Heart left ventricle (tissue), 16 donors: ENCODE results near the gene ZSWIM2. TPM values are rescaled to one million over a fixed set of nuclear protein-coding genes. Genes with fewer than 3 reads are reported as not detected.

ENCODE experiments used
- ATAC-seq, 4 donors: fragments of 200-7000 bp; cut with Tn5 transposase; one replicate each; pipeline ENCODE4 v1.9.1; 2020 to 2022; ENCODE audit warnings: moderate library complexity in 4 of 4, mild to moderate bottlenecking in 3 of 4, moderate number of reproducible peaks in 1 of 4
- DNase-seq, 5 donors: peaks; one replicate each; pipeline ENCODE4 v3.0.0-alpha.2; 2020
- H3K27ac ChIP-seq, 12 donors: fragments of 200-600 bp; sonication (generic) in 4 of 12; one replicate each; pipeline versions ENCODE4 v1.5.0 to v1.8.0; 2016 to 2022; ENCODE audit warnings: mild to moderate bottlenecking in 2 of 12
- H3K27me3 ChIP-seq, 9 donors: fragments of 200-600 bp; sonication (generic) in 2 of 9; one replicate each; pipeline versions ENCODE4 v1.5.1 to v1.8.0; 2016 to 2022; ENCODE audit warnings: mild to moderate bottlenecking in 3 of 9
- H3K36me3 ChIP-seq, 9 donors: fragments of 200-600 bp; sonication (generic) in 2 of 9; one replicate each; pipeline versions ENCODE4 v1.5.0 to v1.8.0; 2018 to 2022; ENCODE audit warnings: mild to moderate bottlenecking in 2 of 9
- H3K4me1 ChIP-seq, 12 donors: fragments of 200-600 bp; sonication (generic) in 4 of 12; one replicate each; pipeline versions ENCODE4 v1.5.0 to v1.8.0; 2016 to 2022; ENCODE audit warnings: mild to moderate bottlenecking in 3 of 12
- H3K4me3 ChIP-seq, 12 donors: fragments of 200-600 bp; sonication (generic) in 4 of 12; one replicate each; pipeline versions ENCODE4 v1.5.0 to v1.8.0; 2017 to 2022; ENCODE audit warnings: mild to moderate bottlenecking in 9 of 12, moderate library complexity in 4 of 12
- H3K9me3 ChIP-seq, 12 donors: fragments of 200-600 bp; sonication (generic) in 4 of 12; one replicate each; pipeline versions ENCODE4 v1.5.0 to v1.8.0; 2016 to 2022; ENCODE audit warnings: mild to moderate bottlenecking in 1 of 12
- CTCF ChIP-seq, 12 donors: fragments of 200-600 bp; sonication (generic) in 4 of 12; IDR thresholded peaks; one replicate each; pipeline versions ENCODE4 v1.5.0 to v1.8.0; 2018 to 2022; ENCODE audit warnings: antibody characterized with exemption in 12 of 12, mild to moderate bottlenecking in 5 of 12
- POLR2A ChIP-seq, 2 donors: fragments of 450-650 bp; IDR thresholded peaks; one replicate each; pipeline ENCODE4 v1.6.1; 2017; ENCODE audit warnings: antibody characterized with exemption in 2 of 2, mild to moderate bottlenecking in 2 of 2, moderate library complexity in 2 of 2
- WGBS, 4 donors: extraction: QIAGEN DNeasy Blood & Tissue Kit in 2 of 4; methylation state at CpG; one replicate each; pipeline versions ENCODE4 v1.1.5 to v1.1.7; 2013 to 2018; 5-methylcytosine and 5-hydroxymethylcytosine counted together
- intact Hi-C, 10 donors: fragments of 100-400 bp; cut with DNase I; formaldehyde crosslinking; loops; one replicate each; pipeline versions ENCODE4 v1.11.1 to v1.14.2; 2022
- polyA plus RNA-seq, 2 donors: library from polyadenylated mRNA; stranded (reverse); fragments of 200-250 nt; gene quantifications; one replicate each; pipeline ENCODE4 v1.2.3, GENCODE V29; 2013
- total RNA-seq, 9 donors: library from RNA; depleted of rRNA in 2 of 9; stranded (reverse); fragments of >200 nt in 2 of 9; fragmentation: NEBNext Ultra II Directional in 3 of 9; extraction: Animal tissue kit (Norgen Biotek cat#: 25700) in 3 of 9; gene quantifications; one replicate each; pipeline versions ENCODE4 v1.1.0 to v1.2.4, GENCODE V29; 2016 to 2023
- donor health status: ischemic (EF 13 %, LVEDD 7.1; RV severe dilation, severe dysfunction).
- donor health status: healthy with polysubstance abuse.
- donor health status: DM: no; HTN: yes; CAD: no.
- donor health status: DM: no; HTN: no; CAD: no.
- donor health status: ischemic (EF 25% LVEDD 6.9; RV normal size, moderate dysfunction).
- donor health status: ischemic (EF 25% LVEDD 5.7; RV mildly dilated, moderate dysfunction).
- donor health status: healthy.
- donor health status: DM: yes; HTN: yes; CAD: no.
- donor health status: ischemic (EF 35%, LVEDD 5.7; RV mildly dilated, moderate dysfunction).
- donor health status: nonischemic (EF 11% LVEDD 7.7; RV severe dilation, severe dysfunction).
- donor health status: DM: yes; HTN: yes; CAD: no.
- donor health status: PGD.
- donor health status: ischemic (EF 29% LVEDD 5.4; RV normal size, mild dysfunction).
- donor health status: nonischemic (EF 23%, LVEDD 6.1; RV moderate dilation, normal function).

ZSWIM2 gene
- total and polyA plus RNA-seq, 11 donors = not detected

DNA sequence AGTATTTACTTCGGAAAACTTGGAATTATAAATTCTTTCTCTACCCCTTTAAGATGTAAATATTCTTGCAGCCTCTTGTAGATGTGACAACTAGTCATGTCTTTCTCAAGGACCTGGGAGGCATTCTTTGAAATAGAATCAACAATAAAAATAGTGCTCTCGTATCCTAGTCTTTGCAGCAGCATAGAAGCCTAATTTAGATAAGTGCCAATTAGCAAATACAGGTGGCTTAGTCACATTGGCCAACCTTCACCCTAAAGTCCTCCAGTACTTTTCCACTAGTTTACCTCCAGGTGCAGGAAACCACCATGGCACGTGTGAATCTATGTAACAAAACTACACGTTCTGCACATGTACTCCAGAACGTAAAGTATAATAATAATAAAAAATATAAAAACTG, 3.5 kb upstream of the ZSWIM2 start:
- no peak overlapping the region for H3K27ac ChIP-seq
- no peaks in the 10 kb centered on the region for H3K36me3 ChIP-seq
- DNase-seq (no peak), ATAC-seq (no peak)
- peaks cover 0 to 19% (median 0%) of the 10 kb centered on the region in 12 donors for H3K9me3 ChIP-seq
- H3K27me3 ChIP-seq = peaks cover 0 to 9% (median 0%) of the 10 kb centered on the region in 9 donors
- H3K4me3 ChIP-seq = no peak overlapping the region
- H3K4me1 ChIP-seq = peaks cover 0 to 13% (median 0%) of the 10 kb centered on the region in 12 donors
- 88 to 94% (median 91%) methylated on average over 5 of the region's 5 CpGs for WGBS, 4 donors
- intact Hi-C loops = no loop called here
- TF ChIP-seq POLR2A (IDR thresholded peaks at IDR 0.05) (no peak), CTCF (IDR thresholded peaks at IDR 0.05) (no peak)

- Histone ChIP-seq H3K27me3 (peaks cover 0 to 7% (median 0%) of the 10 kb centered on the region in 9 donors), H3K4me3 (no peak overlapping the region), H3K36me3 (no peaks in the 10 kb centered on the region), H3K9me3 (no peaks in the 10 kb centered on the region), H3K4me1 (no peaks in the 10 kb centered on the region), H3K27ac (no peak overlapping the region)
- intact Hi-C loops = no loop called here
- TF ChIP-seq CTCF (IDR thresholded peaks at IDR 0.05) = no peak
- TF ChIP-seq POLR2A (IDR thresholded peaks at IDR 0.05) = no peak
- ATAC-seq = no peak
- no peak for DNase-seq
- 91 to 94% (median 92%) methylated on average over 3 of the region's 3 CpGs for WGBS, 4 donors
Observed at GRCh38 chr2:186842373-186842772, 6.6 kb downstream of the ZSWIM2 start.

DNA sequence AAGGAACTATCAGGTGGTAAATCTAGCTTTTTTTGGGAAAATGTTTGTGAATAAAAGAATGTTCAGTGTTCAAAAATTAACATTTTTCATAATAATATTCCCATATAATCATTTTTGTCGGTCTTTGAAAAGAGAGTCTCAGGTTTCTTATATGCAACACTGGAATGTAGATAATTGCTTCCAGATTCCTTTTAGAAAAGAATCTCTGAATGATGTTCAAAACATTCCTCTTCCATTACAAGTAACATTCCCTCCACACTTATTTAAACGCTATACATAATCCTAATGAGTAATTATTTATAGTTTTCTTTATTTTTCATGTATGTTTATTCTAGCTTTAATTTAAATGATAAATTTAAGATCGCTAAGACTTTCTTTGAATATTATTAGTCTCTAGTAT, 7.0 kb downstream of the ZSWIM2 start:
- Histone ChIP-seq H3K9me3 (no peaks in the 10 kb centered on the region), H3K27me3 (peaks cover 0 to 4% (median 0%) of the 10 kb centered on the region in 9 donors), H3K4me3 (no peak overlapping the region), H3K4me1 (no peaks in the 10 kb centered on the region), H3K36me3 (no peaks in the 10 kb centered on the region), H3K27ac (no peak overlapping the region)
- DNase-seq = no peak
- no peak for ATAC-seq
- intact Hi-C loops = no loop called here
- WGBS, 4 donors = 65 to 73% (median 69%) methylated on average over 3 of the region's 3 CpGs
- TF ChIP-seq POLR2A (IDR thresholded peaks at IDR 0.05) (no peak), CTCF (IDR thresholded peaks at IDR 0.05) (no peak)

- H3K9me3 ChIP-seq = no peaks in the 10 kb centered on the region
- no peak for TF ChIP-seq POLR2A (IDR thresholded peaks at IDR 0.05)
- TF ChIP-seq CTCF (IDR thresholded peaks at IDR 0.05) = no peak
- H3K4me1 ChIP-seq = no peaks in the 10 kb centered on the region
- H3K27ac ChIP-seq = no peak overlapping the region
- intact Hi-C loops = no loop called here
- WGBS, 4 donors = 58 to 71% (median 65%) methylated on average over 1 of the region's 1 CpG
- DNase-seq (no peak), ATAC-seq (no peak)
- H3K36me3 ChIP-seq = no peaks in the 10 kb centered on the region
- peaks cover 0 to 7% (median 0%) of the 10 kb centered on the region in 9 donors for H3K27me3 ChIP-seq
- no peak overlapping the region for H3K4me3 ChIP-seq
Observed at GRCh38 chr2:186835628-186836027, 13.3 kb downstream of the ZSWIM2 start.
